A549 (cell line): ENCODE data around the gene LEPROT. TPM values are rescaled to one million over a fixed set of nuclear protein-coding genes. Genes with fewer than 3 reads are reported as not detected.
"Not testable (repeated sequence)": the region's sequence is repeated elsewhere in the genome, so short reads cannot be mapped to it uniquely, and the experiment has no call there.

Experiments
- ATAC-seq, 2 experiments: fragments of 200-7000 bp in 1 of 2; fragments of >200 bp in 1 of 2; cut with Nextera tagmentation in 1 of 2; cut with Tn5 transposase in 1 of 2; 3 replicates each; pipeline versions ENCODE4 v1.8.0 to v1.9.1; 2018 to 2020; ENCODE audit warnings: mild to moderate bottlenecking in 1 of 2, moderate library complexity in 1 of 2
- CTCF ChIA-PET: fragments of 300-600 bp; sonication (Branson Sonifier 250); formaldehyde crosslinking; extraction: SDS; loops from one replicate; lab custom pipeline; 2021; ENCODE audit warnings: antibody characterized with exemption, inconsistent platforms; lab: Yijun Ruan, JAX
- POLR2A ChIA-PET: fragments of 350-600 bp; formaldehyde crosslinking; extraction: SDS; loops from one replicate; lab custom pipeline; 2021; ENCODE audit warnings: antibody characterized with exemption, inconsistent platforms; lab: Yijun Ruan, JAX
- DNase-seq, 2 experiments: peaks; one replicate each; pipeline versions ENCODE4 v3.0.0 to v3.0.0-alpha.2; 2011 to 2016; ENCODE audit warnings: low read depth in 1 of 2, low spot score in 1 of 2
- FAIRE-seq: peaks from 2 replicates; lab custom pipeline; 2011; peaks lifted over from hg19 to GRCh38; lab: Jason Lieb, UNC
- H3K27ac ChIP-seq, 2 experiments: fragments of >200 bp; sonication (Bioruptor Twin); formaldehyde crosslinking; 3 replicates each; pipeline ENCODE4 v1.5.1; 2016 to 2017
- H3K4me1 ChIP-seq: fragments of >200 bp; sonication (Bioruptor Twin); formaldehyde crosslinking; 3 replicates; pipeline ENCODE4 v1.6.1; 2016
- H3K4me2 ChIP-seq: fragments of >200 bp; sonication (Bioruptor Twin); formaldehyde crosslinking; 3 replicates; pipeline ENCODE4 v1.6.1; 2016
- H3K4me3 ChIP-seq: fragments of >200 bp; sonication (Bioruptor Twin); formaldehyde crosslinking; 3 replicates; pipeline ENCODE4 v1.5.1; 2016
- H3K9me3 ChIP-seq: fragments of >200 bp; sonication (Bioruptor Twin); formaldehyde crosslinking; 3 replicates; pipeline ENCODE4 v1.6.1; 2016
- CBX8 ChIP-seq: fragments of 200-600 bp; sonication (generic); IDR thresholded peaks from 2 replicates; pipeline ENCODE4 v1.6.1; 2016
- EHMT2 ChIP-seq: fragments of 200-600 bp; sonication (generic); IDR thresholded peaks from 2 replicates; pipeline ENCODE4 v1.6.1; 2016; ENCODE audit warnings: antibody characterized with exemption, low read depth, mild to moderate bottlenecking, moderate library complexity
- EP300 ChIP-seq, 2 experiments: fragments of >200 bp; sonication (Bioruptor Twin); formaldehyde crosslinking; IDR thresholded peaks; 2 replicates in 1 of 2; 3 replicates in 1 of 2; pipeline ENCODE4 v1.6.1; 2016 to 2017
- ESRRA ChIP-seq: fragments of 150-350 bp; IDR thresholded peaks from 2 replicates; pipeline ENCODE4 v1.6.1; 2014; ENCODE audit warnings: mild to moderate bottlenecking, low read length, borderline replicate concordance
- FOXS1 ChIP-seq: fragments of 250-450 bp; sonication (Bioruptor Pico); IDR thresholded peaks from 2 replicates; pipeline ENCODE4 v1.5.0; 2020; ENCODE audit warnings: mild to moderate bottlenecking, moderate library complexity
- HDAC2 ChIP-seq: fragments of 200-600 bp; sonication (generic); IDR thresholded peaks from 2 replicates; pipeline ENCODE4 v1.6.1; 2016
- HOXB5 ChIP-seq: fragments of 250-450 bp; sonication (Bioruptor Pico); IDR thresholded peaks from 2 replicates; pipeline ENCODE4 v1.5.0; 2020; ENCODE audit warnings: mild to moderate bottlenecking, moderate library complexity
- KDM5A ChIP-seq: fragments of 200-600 bp; sonication (generic); IDR thresholded peaks from 2 replicates; pipeline ENCODE4 v1.6.1; 2016; ENCODE audit warnings: antibody characterized with exemption, mild to moderate bottlenecking
- MAFK ChIP-seq: fragments of 450-650 bp; IDR thresholded peaks from 2 replicates; pipeline ENCODE4 v1.6.1; 2014; ENCODE audit not compliant: partially characterized antibody
- MAX ChIP-seq: IDR thresholded peaks from 2 replicates; pipeline ENCODE4 v1.6.1; 2012
- MYC ChIP-seq: IDR thresholded peaks from 2 replicates; pipeline ENCODE4 v1.6.1; 2012; ENCODE audit warnings: mild to moderate bottlenecking, inconsistent platforms, low read length, improper control_type of control experiment, borderline replicate concordance
- NR3C1 ChIP-seq: fragments of >200 bp; sonication (Bioruptor Twin); formaldehyde crosslinking; IDR thresholded peaks from 3 replicates; pipeline ENCODE4 v1.6.1; 2017
- RAD21 ChIP-seq, 2 experiments: fragments of >200 bp in 1 of 2; sonication (Bioruptor Twin) in 1 of 2; formaldehyde crosslinking in 1 of 2; IDR thresholded peaks in 1 of 2; conservative IDR thresholded peaks in 1 of 2; 2 replicates in 1 of 2; 3 replicates in 1 of 2; pipeline ENCODE4 v1.6.1; 2012 to 2018; ENCODE audit warnings: inconsistent platforms in 1 of 2
- SREBF2 ChIP-seq: fragments of 450-650 bp; IDR thresholded peaks from 2 replicates; pipeline ENCODE4 v1.6.1; 2014; ENCODE audit warnings: mild to moderate bottlenecking, moderate library complexity
- USF2 ChIP-seq: fragments of 450-650 bp; IDR thresholded peaks from 2 replicates; pipeline ENCODE4 v1.6.1; 2014; ENCODE audit warnings: antibody characterized with exemption
- ZFP36 ChIP-seq: fragments of 450-650 bp; IDR thresholded peaks from 2 replicates; pipeline ENCODE4 v1.6.1; 2014; ENCODE audit warnings: borderline replicate concordance; ENCODE audit not compliant: partially characterized antibody
- WGBS: methylation state at CpG from one replicate; pipeline ENCODE4 v1.1.6; 2017; ENCODE audit errors: missing lambda C conversion rate; 5-methylcytosine and 5-hydroxymethylcytosine counted together
- polyA plus RNA-seq, 4 experiments: library from polyadenylated mRNA; depleted of rRNA in 3 of 4; stranded (reverse); fragments of >200 nt; fragmentation: RNase III in 1 of 4; extraction: RNeasy Plus Mini Kit Qiagen cat#74134 plus additional on column Dnase treatment in 1 of 4; gene quantifications; 2 replicates in 3 of 4; 3 replicates in 1 of 4; pipeline ENCODE4 v1.2.3, GENCODE V29; 2011 to 2017
- TF ChIP-seq, protein P1 (sequence below): fragments of 250-450 bp; sonication (Bioruptor Pico); IDR thresholded peaks from 2 replicates; pipeline ENCODE4 v1.5.0; 2020; ENCODE audit warnings: low read depth, mild to moderate bottlenecking, moderate library complexity
- TF ChIP-seq, protein P2 (sequence below): fragments of >200 bp; sonication (Bioruptor Twin); formaldehyde crosslinking; IDR thresholded peaks from 3 replicates; pipeline ENCODE4 v1.5.1; 2016
- TF ChIP-seq, protein P3 (sequence below): fragments of 200-600 bp; sonication (generic); IDR thresholded peaks from 2 replicates; pipeline ENCODE4 v1.6.1; 2016; ENCODE audit warnings: antibody characterized with exemption, mild to moderate bottlenecking, moderate library complexity

Gene LEPROT
- polyA plus RNA-seq, 2 of the 4 experiments (the other 2 are of a cell fraction), result 51.2 to 62.9 TPM

- peak overlapping the region; percentile 21; the same call in 2 of the 3 replicates for H3K4me2 ChIP-seq
- H3K27ac ChIP-seq, result peak overlapping the region; percentile 41 to 74
These were observed 47.9 kb upstream of the LEPROT start for GRCh38 chr1:65372557-65372956.

DNA sequence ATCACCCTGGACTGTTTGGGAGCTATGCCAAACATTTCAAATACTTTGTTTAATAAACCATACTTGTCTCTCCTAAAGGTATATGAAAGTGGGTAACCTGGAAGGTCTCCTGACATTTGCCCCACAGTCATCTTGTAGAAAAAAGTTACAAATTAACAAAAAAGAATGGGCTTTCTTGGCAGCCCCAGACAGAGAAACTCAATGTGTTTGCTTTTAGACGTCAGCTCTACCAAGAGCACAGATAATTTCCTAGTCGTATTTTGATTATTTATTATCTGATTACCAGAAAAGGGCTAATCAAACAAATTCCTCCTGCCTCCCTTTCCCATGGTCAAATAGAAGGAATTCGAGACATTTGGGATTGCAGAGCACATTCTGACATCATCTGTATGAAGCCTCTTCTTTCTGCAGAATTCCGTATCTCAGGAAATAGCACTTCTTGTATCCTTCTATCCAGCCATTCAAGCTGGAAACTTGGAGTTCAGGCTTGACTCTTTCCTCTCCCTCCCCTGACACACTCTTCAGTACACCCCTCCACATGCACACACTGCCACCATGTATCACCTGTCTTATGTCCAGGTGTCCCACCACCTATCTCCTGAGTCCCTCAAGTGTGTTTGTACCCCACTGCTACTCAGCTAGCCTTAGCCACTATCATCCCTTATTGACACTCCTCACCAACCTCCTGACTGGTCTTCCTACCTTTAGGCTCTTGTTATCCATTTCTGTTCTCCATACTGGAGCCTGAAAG lies 42.8 kb upstream of the LEPROT start:
- H3K4me1 ChIP-seq, result peaks cover 15% of the 10 kb centered on the region
- ATAC-seq, result peak in 1 of 2 experiments; percentile 75; a peak in 3 of 6 replicates
- no peaks in the 10 kb centered on the region for H3K9me3 ChIP-seq
- peak overlapping the region; percentile 51 for H3K4me2 ChIP-seq
- WGBS, result 36% methylated on average over 4 of the region's 4 CpGs
- ChIA-PET POLR2A (no interaction called here), CTCF (no interaction called here)
- H3K4me3 ChIP-seq, result no peak overlapping the region
- FAIRE-seq, result no peak
- TF ChIP-seq, protein P1, sequence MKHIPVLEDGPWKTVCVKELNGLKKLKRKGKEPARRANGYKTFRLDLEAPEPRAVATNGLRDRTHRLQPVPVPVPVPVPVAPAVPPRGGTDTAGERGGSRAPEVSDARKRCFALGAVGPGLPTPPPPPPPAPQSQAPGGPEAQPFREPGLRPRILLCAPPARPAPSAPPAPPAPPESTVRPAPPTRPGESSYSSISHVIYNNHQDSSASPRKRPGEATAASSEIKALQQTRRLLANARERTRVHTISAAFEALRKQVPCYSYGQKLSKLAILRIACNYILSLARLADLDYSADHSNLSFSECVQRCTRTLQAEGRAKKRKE (CRISPR knock-in tag), result no peak
- no peak for TF ChIP-seq ESRRA
- no peak for TF ChIP-seq EP300 (IDR thresholded peaks at IDR 0.05)
- no peak for TF ChIP-seq SREBF2
- no peak for TF ChIP-seq MAX
- TF ChIP-seq, protein P2, sequence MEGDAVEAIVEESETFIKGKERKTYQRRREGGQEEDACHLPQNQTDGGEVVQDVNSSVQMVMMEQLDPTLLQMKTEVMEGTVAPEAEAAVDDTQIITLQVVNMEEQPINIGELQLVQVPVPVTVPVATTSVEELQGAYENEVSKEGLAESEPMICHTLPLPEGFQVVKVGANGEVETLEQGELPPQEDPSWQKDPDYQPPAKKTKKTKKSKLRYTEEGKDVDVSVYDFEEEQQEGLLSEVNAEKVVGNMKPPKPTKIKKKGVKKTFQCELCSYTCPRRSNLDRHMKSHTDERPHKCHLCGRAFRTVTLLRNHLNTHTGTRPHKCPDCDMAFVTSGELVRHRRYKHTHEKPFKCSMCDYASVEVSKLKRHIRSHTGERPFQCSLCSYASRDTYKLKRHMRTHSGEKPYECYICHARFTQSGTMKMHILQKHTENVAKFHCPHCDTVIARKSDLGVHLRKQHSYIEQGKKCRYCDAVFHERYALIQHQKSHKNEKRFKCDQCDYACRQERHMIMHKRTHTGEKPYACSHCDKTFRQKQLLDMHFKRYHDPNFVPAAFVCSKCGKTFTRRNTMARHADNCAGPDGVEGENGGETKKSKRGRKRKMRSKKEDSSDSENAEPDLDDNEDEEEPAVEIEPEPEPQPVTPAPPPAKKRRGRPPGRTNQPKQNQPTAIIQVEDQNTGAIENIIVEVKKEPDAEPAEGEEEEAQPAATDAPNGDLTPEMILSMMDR, result no peak
- TF ChIP-seq HDAC2, result no peak
- peak in 1 of 2 experiments; percentile 27 for DNase-seq
- H3K27ac ChIP-seq, result no peak overlapping the region; a peak in 1 of 6 replicates

More at GRCh38 chr1:65372557-65372956, 47.9 kb upstream of the LEPROT start:
- TF ChIP-seq MAFK (peak; percentile 82), FOXS1 (CRISPR knock-in tag) (no peak)
- ChIA-PET CTCF (interaction anchor here (0.6 to 1.4 kb wide), 2 partner anchors 31 to 876 kb away, joined by 3 read pairs; no protein-coding TSS in a partner anchor), POLR2A (no interaction called here)
- ATAC-seq (no peak), DNase-seq (no peak), FAIRE-seq (no peak)
- 58% methylated on average over 1 of the region's 1 CpG for WGBS
- H3K4me1 ChIP-seq, result peaks cover 17% of the 10 kb centered on the region
- H3K9me3 ChIP-seq, result no peaks in the 10 kb centered on the region
- no peak overlapping the region for H3K4me3 ChIP-seq

DNA sequence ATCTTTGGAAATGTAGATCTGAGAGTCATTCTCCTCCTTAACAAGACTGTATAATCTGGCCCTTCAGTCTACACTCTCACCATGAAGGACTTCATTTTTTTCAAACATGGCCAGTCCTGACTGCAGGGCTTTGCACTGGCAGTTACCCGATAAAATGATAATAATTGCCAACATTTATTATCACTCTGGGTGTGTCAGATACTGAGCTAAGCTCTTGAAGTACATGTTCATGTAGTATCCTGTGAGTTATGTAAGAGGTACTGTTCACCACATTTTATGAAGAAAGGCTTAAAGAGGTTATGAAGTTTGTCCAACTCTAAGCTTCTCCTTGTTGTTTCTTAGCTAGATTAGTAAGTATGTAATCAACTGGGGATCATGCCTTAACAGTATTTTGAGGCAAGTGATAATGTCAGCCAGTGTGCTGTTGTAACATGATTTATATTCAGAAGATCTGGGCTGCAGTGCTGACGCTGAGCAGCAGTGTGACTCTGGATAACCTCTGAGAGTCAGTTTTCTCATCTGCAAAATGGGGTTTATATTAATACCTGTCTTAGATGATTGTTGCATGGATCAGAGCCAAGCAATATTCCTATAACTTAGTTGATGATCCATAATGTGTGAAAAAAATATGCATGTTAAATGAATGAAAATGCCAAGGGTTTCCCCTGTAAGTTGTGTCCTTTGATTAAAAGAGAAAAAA lies 42.1 kb upstream of the LEPROT start:
- no peak for DNase-seq
- Histone ChIP-seq H3K9me3 (no peaks in the 10 kb centered on the region), H3K4me3 (no peak overlapping the region), H3K4me2 (no peak overlapping the region), H3K4me1 (peaks cover 12% of the 10 kb centered on the region; the same call in 2 of the 3 replicates), H3K27ac (no peak overlapping the region)
- ChIA-PET POLR2A (no interaction called here), CTCF (no interaction called here)
- 57% methylated on average over 2 of the region's 2 CpGs for WGBS
- TF ChIP-seq, protein P3, sequence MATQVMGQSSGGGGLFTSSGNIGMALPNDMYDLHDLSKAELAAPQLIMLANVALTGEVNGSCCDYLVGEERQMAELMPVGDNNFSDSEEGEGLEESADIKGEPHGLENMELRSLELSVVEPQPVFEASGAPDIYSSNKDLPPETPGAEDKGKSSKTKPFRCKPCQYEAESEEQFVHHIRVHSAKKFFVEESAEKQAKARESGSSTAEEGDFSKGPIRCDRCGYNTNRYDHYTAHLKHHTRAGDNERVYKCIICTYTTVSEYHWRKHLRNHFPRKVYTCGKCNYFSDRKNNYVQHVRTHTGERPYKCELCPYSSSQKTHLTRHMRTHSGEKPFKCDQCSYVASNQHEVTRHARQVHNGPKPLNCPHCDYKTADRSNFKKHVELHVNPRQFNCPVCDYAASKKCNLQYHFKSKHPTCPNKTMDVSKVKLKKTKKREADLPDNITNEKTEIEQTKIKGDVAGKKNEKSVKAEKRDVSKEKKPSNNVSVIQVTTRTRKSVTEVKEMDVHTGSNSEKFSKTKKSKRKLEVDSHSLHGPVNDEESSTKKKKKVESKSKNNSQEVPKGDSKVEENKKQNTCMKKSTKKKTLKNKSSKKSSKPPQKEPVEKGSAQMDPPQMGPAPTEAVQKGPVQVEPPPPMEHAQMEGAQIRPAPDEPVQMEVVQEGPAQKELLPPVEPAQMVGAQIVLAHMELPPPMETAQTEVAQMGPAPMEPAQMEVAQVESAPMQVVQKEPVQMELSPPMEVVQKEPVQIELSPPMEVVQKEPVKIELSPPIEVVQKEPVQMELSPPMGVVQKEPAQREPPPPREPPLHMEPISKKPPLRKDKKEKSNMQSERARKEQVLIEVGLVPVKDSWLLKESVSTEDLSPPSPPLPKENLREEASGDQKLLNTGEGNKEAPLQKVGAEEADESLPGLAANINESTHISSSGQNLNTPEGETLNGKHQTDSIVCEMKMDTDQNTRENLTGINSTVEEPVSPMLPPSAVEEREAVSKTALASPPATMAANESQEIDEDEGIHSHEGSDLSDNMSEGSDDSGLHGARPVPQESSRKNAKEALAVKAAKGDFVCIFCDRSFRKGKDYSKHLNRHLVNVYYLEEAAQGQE, result no peak
- TF ChIP-seq KDM5A (no peak), ZFP36 (no peak), EP300 (IDR thresholded peaks at IDR 0.05) (no peak), RAD21 (conservative IDR thresholded peaks at IDR 0.05 in 1 of 2, IDR thresholded peaks at IDR 0.05 in 1 of 2) (no peak), USF2 (no peak), MYC (no peak), CBX8 (no peak), ESRRA (no peak), EHMT2 (no peak), NR3C1 (no peak), HOXB5 (CRISPR knock-in tag) (no peak)
- FAIRE-seq, result no peak
- no peak; a peak in 1 of 6 replicates for ATAC-seq

- POLR2A ChIA-PET, DNase-seq, CTCF ChIA-PET, H3K9me3 ChIP-seq, H3K4me2 ChIP-seq, H3K27ac ChIP-seq, FAIRE-seq, ATAC-seq, H3K4me1 ChIP-seq, H3K4me3 ChIP-seq: not testable (repeated sequence)
- 92% methylated on average over 5 of the region's 5 CpGs for WGBS
These were observed 36.0 kb upstream of the LEPROT start for GRCh38 chr1:65384426-65384825.
